GM21367 (cell line): Measurements from ENCODE around the gene PDE6B.
"Not testable (repeated sequence)": the region's sequence is repeated elsewhere in the genome, so short reads cannot be mapped to it uniquely, and the experiment has no call there.

ENCODE experiments used
- ATAC-seq: cut with Tn5 transposase; IDR thresholded peaks from one replicate; pipeline ENCODE4 v1.9.1; 2021; ENCODE audit not compliant: unreplicated experiment

Gene PDE6B

DNA sequence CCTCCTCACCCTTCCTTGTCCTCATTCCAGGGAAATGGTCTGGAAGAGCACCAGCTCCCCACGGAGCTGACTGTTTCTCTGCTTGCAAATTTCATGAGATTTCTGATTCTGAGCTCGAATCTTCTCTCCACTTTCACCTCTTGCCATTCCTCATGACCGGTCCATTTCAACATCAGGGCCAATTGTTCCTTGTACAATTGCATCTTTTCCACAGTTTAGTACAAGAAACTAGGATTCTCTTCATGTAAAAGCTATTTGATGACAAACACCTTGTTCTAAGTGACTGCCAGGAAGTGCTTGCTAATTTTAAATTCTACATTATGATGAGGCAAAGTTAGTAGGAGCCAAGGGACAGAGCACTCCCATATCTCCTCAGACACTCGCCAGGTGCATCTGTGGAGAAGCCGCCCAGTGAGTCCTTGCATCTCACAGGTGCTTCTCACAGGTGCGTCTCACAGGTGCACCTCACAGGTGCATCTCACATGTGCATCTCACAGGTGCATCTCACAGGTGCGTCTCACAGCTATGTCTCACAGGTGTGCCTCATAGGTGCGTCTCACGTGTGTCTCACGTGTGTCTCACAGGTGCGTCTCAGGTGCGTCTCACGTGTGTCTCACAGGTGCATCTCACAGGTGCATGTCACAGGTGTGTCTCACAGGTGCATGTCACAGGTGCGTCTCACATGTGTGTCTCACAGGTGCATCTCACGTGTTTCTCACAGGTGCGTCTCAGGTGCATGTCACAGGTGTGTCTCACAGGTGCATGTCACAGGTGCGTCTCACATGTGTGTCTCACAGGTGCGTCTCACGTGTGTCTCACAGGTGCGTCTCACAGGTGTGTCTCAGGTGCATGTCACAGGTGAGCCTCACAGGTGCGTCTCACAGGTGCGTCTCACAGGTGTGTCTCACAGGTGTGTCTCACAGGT is 3.0 kb upstream of the PDE6B start:
- no peak for ATAC-seq

DNA sequence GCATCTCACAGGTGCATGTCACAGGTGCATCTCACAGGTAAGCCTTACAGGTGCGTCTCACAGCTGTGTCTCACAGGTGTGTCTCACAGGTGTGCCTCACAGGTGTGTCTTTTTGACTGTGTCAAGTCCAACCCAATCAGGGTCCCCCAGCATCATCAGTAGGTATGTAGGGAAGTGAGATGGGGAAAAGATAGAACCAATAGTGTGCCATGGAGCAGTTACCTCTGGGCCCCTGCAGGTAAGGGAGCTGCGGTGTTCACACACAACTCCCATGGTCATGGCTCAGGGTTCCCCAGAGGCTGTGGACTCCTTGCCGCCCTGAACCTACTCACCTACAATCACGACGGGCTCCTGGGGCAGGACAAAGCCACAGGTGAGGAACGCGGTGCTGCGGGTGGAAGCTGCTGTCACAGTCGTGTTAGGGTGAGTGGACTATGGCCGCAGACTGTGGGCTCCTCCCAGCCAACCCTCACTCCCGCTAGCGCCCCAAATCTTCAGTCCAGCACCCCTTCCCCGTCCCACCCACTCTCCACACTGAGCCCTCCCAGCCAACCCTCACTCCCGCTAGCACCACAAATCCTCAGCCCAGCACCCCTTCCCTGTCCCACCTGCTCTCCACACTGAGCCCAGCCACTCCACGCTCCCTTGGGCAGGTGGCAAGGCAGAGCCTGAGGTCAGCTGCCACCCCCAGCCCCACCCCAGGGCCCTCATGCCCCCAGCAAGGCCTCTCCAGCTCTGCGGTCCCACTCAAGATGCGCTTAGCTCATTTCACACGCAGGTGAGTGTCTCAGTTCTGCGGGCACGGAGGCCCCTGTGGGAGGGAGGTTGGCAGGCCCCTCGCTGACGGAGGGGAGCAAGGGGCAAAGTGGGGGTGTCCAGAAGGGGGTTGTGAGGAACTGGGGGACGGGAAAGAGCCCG is 2.1 kb upstream of the PDE6B start:
- ATAC-seq: no peak

DNA sequence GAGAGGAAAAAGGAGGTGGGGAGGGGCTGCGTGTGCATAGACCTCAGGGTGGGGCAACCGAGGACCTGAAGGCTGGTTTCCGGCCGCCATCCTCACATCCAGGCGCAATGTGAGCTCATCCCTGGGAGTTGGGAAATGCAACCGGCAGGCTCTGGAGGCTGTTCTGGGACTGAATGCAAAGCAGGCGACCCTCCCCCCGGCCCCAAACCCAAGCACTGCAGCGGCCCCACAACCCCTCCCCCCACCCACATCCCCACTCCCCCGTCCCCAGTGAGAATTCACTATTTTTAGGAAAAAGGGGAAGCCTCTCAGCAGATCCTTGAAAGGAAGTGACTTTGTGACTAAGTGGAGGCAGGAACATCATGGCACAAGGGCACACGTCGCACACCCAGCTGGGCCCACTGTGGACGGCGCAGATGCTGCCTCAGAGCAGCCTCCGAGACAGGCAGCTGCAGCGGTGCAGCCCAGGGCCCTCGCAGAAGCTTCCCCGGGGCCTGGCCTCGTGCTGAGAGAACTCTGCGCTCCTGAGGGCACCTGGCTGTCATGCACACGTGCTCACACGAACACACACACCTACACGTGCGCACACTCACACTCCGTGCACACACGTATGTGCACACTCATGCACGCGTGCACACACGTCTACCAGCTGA is 1.3 kb upstream of the PDE6B start:
- ATAC-seq: no peak

DNA sequence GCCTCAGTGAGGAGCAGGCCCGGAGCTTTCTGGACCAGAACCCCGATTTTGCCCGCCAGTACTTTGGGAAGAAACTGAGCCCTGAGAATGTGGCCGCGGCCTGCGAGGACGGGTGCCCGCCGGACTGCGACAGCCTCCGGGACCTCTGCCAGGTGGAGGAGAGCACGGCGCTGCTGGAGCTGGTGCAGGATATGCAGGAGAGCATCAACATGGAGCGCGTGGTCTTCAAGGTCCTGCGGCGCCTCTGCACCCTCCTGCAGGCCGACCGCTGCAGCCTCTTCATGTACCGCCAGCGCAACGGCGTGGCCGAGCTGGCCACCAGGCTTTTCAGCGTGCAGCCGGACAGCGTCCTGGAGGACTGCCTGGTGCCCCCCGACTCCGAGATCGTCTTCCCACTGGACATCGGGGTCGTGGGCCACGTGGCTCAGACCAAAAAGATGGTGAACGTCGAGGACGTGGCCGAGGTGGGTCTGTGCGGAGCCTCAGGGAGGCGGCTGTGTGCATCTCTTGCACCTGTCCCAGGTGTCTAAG is 323 bp downstream of the PDE6B start:
- no peak for ATAC-seq

DNA sequence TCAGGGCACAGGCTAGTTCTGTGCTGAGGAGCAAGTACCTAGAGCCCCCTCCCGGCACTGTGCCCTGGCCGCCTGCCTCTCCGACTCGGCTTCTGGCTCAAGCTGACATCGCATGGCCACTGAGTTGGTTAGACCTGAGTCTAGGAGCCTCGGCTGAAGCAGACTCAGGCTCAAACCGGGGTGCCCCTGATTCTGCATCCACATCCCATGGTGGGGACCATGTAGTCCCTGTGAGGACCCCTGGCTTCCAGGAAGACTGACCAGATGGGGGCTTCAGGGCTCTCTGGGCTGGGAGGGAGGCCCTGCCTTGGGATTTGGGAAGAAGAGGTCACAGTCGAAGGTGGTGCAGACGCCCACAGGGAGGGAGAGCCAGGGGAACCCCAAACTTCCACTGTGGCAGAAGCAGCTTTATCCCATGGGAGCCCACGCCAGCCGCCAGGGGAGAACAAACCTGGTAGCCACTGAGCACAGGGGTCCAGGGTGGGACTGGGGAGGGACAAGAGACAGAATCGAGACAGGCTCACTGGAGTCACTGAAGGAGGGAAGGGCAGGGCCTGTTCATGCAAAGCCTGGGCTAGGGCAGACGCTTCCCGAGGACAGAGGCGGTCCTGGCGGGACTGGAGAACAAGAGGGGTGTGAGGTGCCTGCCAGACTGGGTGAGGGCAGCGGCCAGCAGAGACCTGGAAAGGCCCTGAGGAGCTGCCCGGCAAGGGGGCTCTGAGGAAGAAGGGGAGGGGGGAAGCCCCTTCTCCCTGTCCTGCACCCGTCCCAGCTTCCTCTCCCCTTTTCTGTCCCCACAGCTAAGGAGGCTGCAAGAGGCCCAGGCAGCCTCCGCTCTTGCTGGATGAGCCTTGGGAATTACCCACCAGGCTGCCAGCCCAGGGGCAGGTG is 1.1 kb downstream of the PDE6B start:
- ATAC-seq: no peak

DNA sequence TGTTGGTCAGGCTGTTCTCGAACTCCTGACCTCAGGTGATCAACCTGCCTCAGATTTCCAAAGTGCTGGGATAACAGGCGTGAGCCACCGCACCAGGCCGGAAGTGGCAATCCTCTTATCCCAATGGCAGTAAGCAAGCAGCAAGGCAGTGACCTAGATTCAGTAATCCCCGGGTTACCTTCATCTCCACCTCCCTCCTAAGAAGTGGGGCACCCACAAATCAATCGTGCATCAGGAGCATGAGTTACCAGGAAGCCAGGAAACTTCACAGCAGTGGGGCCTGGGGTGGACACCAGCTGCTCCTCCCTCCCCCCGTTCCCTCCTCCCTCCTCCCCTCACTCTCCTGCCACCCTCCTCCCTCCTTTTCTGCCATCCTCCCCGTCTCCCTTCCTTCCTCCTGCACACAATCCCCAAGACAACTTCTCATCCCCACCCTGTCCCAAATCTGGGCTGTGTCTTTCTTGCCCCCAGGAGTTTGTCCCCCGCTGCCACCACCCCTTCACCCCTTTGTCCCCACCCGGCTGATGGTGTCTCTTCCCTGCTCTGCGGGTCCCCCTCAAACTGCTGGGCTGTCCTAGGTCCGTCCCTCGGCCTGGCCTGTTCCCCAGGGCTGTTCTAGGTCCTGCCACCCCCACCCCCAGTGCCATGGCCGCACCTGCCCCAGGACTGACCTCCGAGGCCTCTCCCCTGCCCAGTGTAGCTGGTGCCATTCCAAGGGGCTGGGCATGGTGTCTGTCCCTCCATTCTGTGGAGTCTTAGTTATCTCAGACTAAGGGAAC is 2.2 kb downstream of the PDE6B start:
- ATAC-seq: no peak

DNA sequence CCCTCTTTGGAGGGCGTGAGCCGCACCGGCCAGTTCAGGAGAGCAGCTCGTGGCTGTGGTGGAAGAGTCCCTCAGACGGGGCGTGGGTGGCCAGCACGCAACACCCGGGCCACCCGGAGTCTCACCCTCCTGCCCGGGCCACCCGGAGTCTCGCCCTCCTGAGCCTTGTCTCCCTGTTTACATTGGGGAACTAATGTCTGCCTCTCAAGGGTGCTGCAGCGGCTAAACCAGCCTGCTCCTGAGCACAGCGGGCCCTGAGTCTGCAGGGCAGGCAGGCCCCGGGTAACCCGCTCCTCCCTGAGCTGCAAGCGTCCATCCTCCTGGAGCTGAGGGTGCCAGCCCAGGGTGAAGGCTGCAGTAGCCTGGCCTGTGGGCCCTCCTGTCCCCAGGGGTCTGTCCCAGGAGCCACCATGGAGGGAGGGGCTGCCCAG is 3.0 kb downstream of the PDE6B start:
- ATAC-seq: no peak

DNA sequence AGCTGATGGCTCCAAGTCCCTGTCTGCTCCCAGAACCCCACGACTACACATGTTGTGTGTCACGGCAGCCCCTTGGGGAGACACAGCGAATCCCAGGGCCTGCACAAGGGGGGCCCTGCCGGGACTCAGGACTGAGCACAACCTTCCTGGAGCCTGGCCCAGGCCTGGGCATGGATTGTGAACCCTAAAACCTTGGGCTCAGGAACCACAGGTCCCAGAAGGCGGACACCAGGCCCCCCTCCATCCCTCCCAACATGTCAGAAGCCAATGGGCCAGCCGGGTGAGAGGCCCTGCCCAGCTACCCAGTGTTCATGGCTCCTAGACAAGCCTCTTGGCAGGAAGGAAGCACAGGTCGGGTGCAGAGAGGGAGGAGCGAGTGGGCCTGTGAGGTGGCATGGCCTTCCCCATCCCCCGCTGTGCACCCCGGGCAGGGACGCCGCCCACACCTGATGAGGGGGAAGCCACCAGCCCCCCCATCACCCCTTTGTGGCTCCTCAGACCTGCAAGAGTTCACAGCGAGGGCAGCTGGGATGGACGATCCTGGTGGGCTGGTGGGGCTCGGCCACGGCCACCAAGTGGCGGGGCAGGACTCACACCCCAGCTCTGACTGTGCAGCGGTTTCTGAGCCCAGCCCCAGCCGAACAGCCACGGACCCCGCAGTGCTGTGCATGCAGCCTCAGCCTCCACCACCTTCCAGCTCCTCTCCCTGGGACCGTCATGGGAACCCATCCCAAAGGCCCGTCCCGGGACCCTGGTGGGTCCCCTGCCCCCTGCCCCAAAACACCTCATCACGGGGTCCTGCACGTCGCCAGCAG is 3.7 kb downstream of the PDE6B start:
- no peak for ATAC-seq

DNA sequence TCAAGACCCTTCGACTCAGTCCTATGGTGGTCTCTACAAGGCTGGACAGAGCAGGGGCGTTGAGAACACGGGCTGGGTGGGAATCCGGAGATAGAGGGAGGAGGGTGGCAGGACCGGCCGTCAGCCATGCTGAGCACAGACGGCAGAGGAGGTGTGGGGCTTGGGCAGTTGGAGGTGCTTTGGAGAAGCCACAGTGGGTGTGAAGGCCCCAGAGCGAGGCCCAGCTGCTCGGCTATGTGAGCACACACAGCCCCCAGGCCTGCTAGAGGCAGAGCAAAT is 4.2 kb downstream of the PDE6B start:
- ATAC-seq: no peak

DNA sequence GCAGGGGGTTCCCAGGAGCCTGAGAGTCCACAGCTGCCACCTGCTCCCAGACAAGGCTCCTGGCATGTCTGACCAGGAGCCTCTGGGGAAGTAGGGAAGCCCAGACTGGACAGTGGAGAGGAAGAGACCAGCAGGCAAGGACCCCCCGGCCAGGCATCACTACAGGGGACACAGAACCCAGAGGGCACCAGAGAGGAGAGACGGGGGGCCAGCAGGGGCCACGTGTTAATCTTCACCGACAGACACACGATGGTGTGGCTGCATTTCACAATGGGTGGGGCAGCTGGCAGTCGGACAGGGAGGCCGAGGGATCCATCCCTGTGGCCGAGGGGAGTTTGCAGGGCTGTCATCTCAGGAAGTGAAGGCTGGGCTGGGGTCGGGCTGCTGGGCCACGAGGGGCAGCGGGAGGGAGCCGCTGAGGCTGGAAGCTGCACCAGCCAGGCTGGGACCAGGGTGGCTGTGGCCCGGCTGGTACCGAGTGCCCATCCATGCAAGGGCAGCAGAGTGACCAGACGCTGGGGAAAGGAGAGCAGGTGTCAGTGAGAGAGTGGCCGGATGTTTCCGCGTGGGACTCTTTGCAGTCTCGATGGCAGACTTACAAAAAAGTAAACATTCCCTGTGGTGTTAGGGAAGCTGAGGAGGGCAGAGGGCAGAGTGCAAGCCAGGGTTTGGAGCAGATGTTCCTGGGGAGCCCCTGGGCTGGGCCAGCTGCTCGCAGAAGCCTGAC is 4.7 kb downstream of the PDE6B start:
- ATAC-seq: no peak

DNA sequence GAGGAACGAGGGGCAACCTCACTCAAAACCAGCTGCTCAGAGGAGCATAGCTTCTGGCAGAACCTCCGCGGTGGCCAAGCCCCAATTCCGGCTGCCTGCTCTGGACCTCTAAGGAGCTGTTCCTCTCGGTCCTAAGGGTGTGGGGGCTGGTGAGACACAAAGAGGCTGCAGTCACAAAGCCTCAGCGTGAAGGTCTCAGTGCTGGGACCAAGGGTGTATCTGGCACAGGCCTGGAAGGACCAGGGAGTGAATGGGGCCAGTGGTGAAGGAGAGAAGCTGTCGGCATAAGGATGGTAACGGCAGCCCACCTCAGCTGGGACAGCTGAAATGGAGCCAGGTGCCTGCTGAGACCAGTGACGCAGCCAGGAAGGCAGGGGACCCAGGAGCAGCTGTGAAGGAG is 5.3 kb downstream of the PDE6B start:
- ATAC-seq: no peak

DNA sequence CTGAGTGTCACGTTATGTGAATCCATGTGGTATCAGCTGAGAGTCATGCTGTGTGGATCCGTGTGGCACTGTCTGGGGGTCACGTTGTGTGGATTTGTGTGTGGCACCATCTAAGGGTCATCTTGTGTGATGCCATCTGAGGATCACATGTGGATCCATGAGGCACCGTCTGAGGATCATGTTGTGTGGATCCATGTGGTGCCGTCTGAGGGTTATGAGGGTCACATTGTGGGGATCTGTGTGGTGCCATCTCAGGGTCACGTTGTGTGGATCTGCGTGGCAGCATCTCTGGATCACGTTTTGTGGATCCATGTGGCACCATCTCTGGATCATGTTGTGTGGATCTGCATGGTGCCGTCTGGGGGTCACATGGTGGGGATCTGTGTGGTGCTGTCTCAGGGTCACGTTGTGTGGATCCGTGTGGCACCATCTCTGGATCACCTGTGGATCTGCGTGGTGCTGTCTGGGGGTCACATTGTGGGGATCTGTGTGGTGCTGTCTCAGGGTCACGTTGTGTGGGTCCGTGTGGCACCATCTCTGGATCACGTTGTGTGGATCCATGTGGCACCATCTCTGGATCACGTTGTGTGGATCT is 6.9 kb downstream of the PDE6B start:
- no peak for ATAC-seq

DNA sequence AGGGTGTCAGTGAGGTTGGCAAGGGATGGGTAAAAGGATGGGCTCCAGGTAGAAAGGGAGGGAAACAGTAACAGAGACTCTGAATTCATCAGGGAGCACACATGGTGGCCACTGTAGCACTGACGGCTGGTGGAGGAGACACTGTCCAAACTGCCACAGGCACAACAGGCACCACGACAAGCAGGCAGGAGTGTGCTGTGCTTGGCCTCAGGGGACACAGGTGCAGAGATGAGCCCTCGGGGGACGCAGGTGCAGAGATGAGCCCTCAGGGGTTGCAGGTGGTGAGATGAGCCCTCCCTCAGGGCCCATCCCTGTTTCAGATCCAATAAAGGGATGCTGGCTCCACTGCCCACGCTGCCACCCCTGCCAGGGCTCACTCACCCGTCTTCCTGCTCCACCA is 7.6 kb downstream of the PDE6B start:
- no peak for ATAC-seq

DNA sequence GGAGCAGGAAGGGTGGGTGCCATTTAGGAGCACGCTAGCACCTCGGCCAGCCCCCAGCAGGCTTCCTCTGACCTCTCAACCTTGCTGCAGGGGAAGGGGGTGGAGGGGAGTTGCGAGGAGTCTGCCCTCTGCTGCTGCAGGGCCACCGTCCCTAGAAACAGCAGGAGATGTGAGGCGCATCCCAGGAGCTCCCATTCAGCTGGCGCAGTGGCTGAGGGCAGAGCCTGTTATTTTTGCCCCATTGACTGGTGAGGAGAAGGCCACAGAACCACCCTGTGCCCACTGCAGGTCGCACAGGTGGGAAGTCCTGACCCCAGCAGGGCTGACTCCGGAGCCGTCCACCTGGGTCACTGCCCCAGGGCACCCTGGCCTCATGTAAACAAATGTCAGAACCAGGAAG is 8.0 kb downstream of the PDE6B start:
- no peak for ATAC-seq

DNA sequence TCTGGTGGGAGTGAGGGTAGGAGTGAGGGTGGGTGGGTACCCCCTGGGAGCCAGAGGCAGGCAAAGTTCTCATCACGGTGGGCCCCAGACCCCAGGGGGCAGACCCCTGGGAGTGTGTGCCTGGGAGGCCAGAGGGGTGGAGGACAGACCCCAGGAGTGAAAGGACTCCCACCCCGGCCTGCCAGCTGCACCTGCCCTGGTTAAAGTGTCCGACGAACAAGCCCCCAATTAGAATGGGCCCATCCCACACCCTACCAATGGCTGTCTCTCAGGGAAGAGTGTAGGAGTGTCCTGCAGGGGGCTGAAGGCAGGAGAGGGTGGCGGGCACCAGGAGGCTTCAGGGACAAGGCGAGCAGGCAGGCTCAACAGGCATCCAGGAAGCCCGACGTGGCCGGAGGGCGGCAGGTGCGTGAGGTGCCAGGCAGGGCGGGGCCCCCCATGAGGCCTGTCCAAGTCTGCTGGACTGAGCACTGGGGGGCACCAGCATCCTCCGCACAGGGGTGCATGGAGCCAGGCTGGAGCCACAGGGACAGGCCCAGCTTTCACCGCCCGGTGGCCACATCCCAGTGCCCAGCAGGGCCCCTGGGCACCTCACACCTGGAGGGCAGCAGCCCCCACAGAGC is 8.7 kb downstream of the PDE6B start:
- no peak for ATAC-seq

DNA sequence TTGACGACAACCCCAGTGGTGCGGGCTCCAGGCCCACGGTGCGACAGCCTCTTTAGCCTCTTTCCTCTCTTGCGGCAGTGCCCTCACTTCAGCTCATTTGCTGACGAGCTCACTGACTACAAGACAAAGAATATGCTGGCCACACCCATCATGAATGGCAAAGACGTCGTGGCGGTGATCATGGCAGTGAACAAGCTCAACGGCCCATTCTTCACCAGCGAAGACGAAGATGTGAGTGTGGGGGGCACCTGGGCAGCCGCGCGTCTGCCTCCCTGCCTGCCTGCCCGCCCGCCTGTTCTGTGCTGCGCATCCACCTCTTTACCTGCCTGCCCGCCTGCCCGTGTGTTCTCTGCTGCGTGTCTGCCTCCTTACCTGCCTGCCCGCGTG is 9.2 kb downstream of the PDE6B start:
- ATAC-seq: no peak

DNA sequence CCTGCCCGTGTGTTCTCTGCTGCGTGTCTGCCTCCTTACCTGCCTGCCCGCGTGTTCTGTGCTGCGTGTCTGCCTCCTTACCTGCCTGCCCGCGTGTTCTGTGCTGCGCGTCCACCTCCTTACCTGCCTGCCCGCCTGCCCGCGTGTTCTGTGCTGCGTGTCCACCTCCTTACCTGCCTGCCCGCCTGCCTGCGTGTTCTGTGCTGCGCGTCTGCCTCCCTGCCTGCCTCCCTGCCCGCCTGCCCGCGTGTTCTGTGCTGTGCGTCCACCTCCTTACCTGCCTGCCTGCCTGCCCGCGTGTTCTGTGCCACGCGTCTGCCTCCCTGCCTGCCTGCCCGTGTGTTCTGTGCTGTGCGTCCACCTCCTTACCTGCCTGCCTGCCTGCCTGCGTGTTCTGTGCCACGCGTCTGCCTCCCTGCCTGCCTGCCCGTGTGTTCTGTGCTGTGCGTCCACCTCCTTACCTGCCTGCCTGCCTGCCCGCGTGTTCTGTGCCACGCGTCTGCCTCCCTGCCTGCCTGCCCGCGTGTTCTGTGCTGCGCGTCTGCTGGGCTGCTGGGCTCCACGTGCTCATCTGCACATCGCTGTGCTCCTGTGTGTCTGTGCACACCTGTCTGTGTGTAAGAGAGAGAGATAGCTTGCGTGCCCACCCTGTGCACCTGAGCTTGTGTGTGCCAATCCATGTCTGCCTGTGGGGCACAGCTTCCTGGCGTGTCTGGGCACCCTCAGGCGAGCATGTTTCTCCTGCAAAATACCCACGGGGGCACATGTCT is 9.9 kb downstream of the PDE6B start:
- ATAC-seq: not testable (repeated sequence)
